WERI-Rb-1 (cell line): ENCODE measurements around the gene TIE1.

Experiments used
- DNase-seq: peaks from one replicate; pipeline ENCODE4 v3.0.0-alpha.2; 2020
- H3K27ac ChIP-seq: fragments of 250-450 bp; sonication (Bioruptor Pico); 2 replicates; pipeline ENCODE4 v1.5.1; 2020; ENCODE audit warnings: mild to moderate bottlenecking, moderate library complexity
- H3K27me3 ChIP-seq: fragments of 250-450 bp; sonication (Bioruptor Pico); 2 replicates; pipeline ENCODE4 v1.5.1; 2021; ENCODE audit warnings: mild to moderate bottlenecking, low read depth, moderate library complexity; ENCODE audit not compliant: insufficient read depth, severe bottlenecking
- H3K36me3 ChIP-seq: fragments of 250-450 bp; sonication (Bioruptor Pico); 2 replicates; pipeline ENCODE4 v1.5.1; 2020; ENCODE audit warnings: mild to moderate bottlenecking, moderate library complexity
- H3K4me3 ChIP-seq: 2 replicates; pipeline ENCODE4 v1.5.1; 2011; ENCODE audit warnings: low read depth, mild to moderate bottlenecking, control low read depth, low read length
- H3K9me3 ChIP-seq: fragments of 250-450 bp; sonication (Bioruptor Pico); 2 replicates; pipeline ENCODE4 v1.5.1; 2021; ENCODE audit warnings: mild to moderate bottlenecking, moderate library complexity; ENCODE audit not compliant: severe bottlenecking
- TF ChIP-seq, protein P1 (sequence below): IDR thresholded peaks from 2 replicates; pipeline ENCODE4 v1.5.1; 2011; ENCODE audit warnings: low read depth, mild to moderate bottlenecking, control low read depth, inconsistent platforms, low read length

Gene TIE1

DNA sequence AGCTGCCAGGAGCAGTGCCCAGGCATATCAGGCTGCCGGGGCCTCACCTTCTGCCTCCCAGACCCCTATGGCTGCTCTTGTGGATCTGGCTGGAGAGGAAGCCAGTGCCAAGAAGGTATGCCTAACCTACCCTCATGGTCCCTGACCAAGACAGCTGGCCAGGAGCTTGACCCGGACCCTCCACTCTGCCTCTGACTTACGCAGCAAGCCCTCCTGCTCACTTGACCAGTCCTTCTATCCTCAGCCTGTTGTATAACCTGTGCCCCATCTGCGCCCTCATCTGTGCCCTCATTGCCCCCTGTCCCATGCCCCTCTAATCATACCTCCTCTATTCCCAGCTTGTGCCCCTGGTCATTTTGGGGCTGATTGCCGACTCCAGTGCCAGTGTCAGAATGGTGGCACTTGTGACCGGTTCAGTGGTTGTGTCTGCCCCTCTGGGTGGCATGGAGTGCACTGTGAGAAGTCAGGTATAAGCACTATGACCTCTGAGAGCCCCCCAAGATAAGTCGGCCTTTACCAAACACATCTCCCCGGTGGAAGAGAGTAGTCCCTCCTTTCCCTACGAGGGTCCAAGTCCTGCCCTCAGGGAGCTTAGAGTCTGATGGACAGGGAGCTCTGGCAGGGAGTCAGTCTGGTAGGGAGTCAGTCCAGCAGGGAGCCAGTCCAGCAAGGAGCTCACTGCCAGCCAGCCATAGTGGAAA is 6.8 kb downstream of the TIE1 start:
- no peak overlapping the region for H3K4me3 ChIP-seq
- no peak for DNase-seq
- H3K9me3 ChIP-seq: no peaks in the 10 kb centered on the region
- no peaks in the 10 kb centered on the region for H3K36me3 ChIP-seq
- no peak overlapping the region for H3K27ac ChIP-seq
- H3K27me3 ChIP-seq: no peaks in the 10 kb centered on the region
- TF ChIP-seq, protein P1, sequence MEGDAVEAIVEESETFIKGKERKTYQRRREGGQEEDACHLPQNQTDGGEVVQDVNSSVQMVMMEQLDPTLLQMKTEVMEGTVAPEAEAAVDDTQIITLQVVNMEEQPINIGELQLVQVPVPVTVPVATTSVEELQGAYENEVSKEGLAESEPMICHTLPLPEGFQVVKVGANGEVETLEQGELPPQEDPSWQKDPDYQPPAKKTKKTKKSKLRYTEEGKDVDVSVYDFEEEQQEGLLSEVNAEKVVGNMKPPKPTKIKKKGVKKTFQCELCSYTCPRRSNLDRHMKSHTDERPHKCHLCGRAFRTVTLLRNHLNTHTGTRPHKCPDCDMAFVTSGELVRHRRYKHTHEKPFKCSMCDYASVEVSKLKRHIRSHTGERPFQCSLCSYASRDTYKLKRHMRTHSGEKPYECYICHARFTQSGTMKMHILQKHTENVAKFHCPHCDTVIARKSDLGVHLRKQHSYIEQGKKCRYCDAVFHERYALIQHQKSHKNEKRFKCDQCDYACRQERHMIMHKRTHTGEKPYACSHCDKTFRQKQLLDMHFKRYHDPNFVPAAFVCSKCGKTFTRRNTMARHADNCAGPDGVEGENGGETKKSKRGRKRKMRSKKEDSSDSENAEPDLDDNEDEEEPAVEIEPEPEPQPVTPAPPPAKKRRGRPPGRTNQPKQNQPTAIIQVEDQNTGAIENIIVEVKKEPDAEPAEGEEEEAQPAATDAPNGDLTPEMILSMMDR: no peak

GRCh38 chr1:43308635-43309404 is 8.0 kb downstream of the TIE1 start:
- TF ChIP-seq, protein P1: no peak
- Histone ChIP-seq H3K4me3 (no peak overlapping the region), H3K27ac (no peak overlapping the region), H3K27me3 (no peaks in the 10 kb centered on the region), H3K9me3 (no peaks in the 10 kb centered on the region), H3K36me3 (no peaks in the 10 kb centered on the region)
- no peak for DNase-seq

DNA sequence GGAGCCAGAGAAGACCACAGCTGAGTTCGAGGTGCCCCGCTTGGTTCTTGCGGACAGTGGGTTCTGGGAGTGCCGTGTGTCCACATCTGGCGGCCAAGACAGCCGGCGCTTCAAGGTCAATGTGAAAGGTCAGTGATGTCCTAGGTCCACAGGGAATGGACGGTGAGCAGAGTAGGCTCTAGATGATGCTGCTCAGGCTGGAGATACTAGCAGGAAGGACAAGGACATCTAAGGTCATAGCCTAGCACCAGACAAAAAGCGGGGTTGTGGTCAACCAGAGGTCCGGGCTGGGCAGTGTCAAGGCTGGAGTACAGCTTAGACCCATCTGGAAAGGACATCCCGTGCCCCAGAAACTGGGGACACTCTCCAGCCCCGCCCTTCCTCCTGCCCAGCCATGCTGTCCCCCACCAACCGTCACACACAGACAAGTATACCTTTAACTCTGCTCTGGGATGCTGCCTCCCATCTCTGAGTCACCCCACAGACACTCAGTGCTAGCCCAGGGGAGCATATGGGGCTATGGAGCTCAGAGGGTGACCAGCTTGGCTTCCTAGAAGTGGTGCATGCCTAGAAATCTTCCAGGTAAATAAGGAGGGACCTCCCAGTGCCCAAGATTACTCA is 8.7 kb downstream of the TIE1 start:
- Histone ChIP-seq H3K9me3 (no peaks in the 10 kb centered on the region), H3K27ac (no peak overlapping the region), H3K36me3 (no peaks in the 10 kb centered on the region), H3K4me3 (no peak overlapping the region), H3K27me3 (no peaks in the 10 kb centered on the region)
- DNase-seq: no peak
- TF ChIP-seq, protein P1: no peak

DNA sequence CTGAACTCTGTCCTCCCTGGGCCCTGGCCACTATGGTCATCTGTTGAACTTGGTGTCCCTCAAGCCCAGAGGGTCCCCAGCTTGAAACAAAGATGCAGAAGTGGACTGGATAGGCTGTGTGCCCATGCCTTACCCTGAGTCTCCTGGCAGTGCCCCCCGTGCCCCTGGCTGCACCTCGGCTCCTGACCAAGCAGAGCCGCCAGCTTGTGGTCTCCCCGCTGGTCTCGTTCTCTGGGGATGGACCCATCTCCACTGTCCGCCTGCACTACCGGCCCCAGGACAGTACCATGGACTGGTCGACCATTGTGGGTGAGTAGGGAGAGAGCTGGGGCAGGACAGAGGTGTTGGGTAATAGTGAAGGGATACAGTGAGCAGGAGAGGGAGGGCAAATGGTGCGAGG is 10.7 kb downstream of the TIE1 start:
- no peaks in the 10 kb centered on the region for H3K36me3 ChIP-seq
- H3K4me3 ChIP-seq: no peak overlapping the region
- DNase-seq: no peak
- no peaks in the 10 kb centered on the region for H3K9me3 ChIP-seq
- TF ChIP-seq, protein P1: no peak
- H3K27ac ChIP-seq: no peak overlapping the region
- no peaks in the 10 kb centered on the region for H3K27me3 ChIP-seq

DNA sequence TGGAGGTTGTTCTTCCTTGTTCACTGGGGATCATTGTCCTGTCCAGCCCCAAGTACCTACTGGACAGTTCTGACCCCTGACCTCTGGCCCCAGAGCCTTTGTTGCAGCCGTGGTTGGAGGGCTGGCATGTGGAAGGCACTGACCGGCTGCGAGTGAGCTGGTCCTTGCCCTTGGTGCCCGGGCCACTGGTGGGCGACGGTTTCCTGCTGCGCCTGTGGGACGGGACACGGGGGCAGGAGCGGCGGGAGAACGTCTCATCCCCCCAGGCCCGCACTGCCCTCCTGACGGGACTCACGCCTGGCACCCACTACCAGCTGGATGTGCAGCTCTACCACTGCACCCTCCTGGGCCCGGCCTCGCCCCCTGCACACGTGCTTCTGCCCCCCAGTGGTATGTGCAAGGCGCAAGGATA is 11.4 kb downstream of the TIE1 start:
- TF ChIP-seq, protein P1: 0 out of 2 replicates have a peak, but pooled peaks have one; percentile 9
- no peaks in the 10 kb centered on the region for H3K9me3 ChIP-seq
- no peak for DNase-seq
- no peaks in the 10 kb centered on the region for H3K36me3 ChIP-seq
- no peaks in the 10 kb centered on the region for H3K27me3 ChIP-seq
- no peak overlapping the region for H3K4me3 ChIP-seq
- H3K27ac ChIP-seq: no peak overlapping the region
